22Rv1 (cell line): Measurements from ENCODE around the gene TUBB4B.

Experiments used
- CTCF ChIP-seq: fragments of 450-650 bp; IDR thresholded peaks from 2 replicates; pipeline ENCODE4 v1.5.1; 2017; ENCODE audit warnings: mild to moderate bottlenecking
- ZFX ChIP-seq: fragments of 450-650 bp; IDR thresholded peaks from 2 replicates; pipeline ENCODE4 v1.6.1; 2017; ENCODE audit warnings: antibody characterized with exemption, borderline replicate concordance

- no peak for TF ChIP-seq CTCF
- TF ChIP-seq ZFX, result no peak
Observed at GRCh38 chr9:137194909-137195308, 46.2 kb upstream of the TUBB4B start.
